Right atrium auricular region (tissue), 2 donors: Measurements from ENCODE around the gene PGD. TPM values are rescaled to one million over a fixed set of nuclear protein-coding genes. Genes with fewer than 3 reads are reported as not detected.

Experiments
- DNase-seq: peaks from one replicate; pipeline ENCODE4 v3.0.0-alpha.2; 2019; ENCODE audit warnings: low spot score
- H3K27ac ChIP-seq, 2 donors: fragments of 200-600 bp; sonication (generic); 1 replicate in 1 of 2; 2 replicates in 1 of 2; pipeline ENCODE4 v1.5.1; 2016 to 2019
- H3K27me3 ChIP-seq, 2 donors: fragments of 200-600 bp; sonication (generic); one replicate each; pipeline versions ENCODE4 v1.5.1 to v1.6.0; 2017 to 2019
- H3K36me3 ChIP-seq: fragments of 200-600 bp; sonication (generic); one replicate; pipeline ENCODE4 v1.5.1; 2016
- H3K4me1 ChIP-seq, 2 donors: fragments of 200-600 bp; sonication (generic); one replicate each; pipeline versions ENCODE4 v1.5.1 to v1.6.0; 2017 to 2019
- H3K4me3 ChIP-seq, 2 donors: fragments of 200-600 bp; sonication (generic); 1 replicate in 1 of 2; 2 replicates in 1 of 2; pipeline ENCODE4 v1.5.1; 2017 to 2019; ENCODE audit warnings: mild to moderate bottlenecking in 1 of 2, moderate library complexity in 1 of 2
- H3K9me3 ChIP-seq, 2 donors: fragments of 200-600 bp; sonication (generic); one replicate each; pipeline ENCODE4 v1.5.1; 2019
- CTCF ChIP-seq, 2 donors: fragments of 200-600 bp; sonication (generic); IDR thresholded peaks; one replicate each; pipeline ENCODE4 v1.5.1; 2019; ENCODE audit warnings: antibody characterized with exemption in 2 of 2
- total RNA-seq, 2 donors: library from RNA; depleted of rRNA; stranded (reverse); fragments of >200 nt; gene quantifications; one replicate each; pipeline ENCODE4 v1.1.0, GENCODE V29; 2016

Gene PGD
- total RNA-seq, 2 donors from 2014 or later = 51.1 to 59.9 TPM

DNA sequence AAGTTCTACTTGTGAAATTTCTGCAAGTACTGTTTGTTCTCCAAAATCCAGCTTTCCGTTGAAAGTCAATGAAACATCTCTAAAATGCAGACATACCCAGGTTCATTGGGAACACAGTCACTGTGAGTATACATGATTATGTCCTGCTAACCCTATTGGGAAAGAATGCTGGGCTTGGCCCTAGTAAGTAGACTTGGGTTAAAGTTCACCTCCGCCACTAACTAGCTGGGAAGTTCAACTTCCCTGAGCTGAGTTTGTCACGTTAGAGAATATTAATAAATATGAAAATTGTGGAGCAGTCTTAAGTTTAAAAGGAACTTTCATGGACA, 10.5 kb upstream of the PGD start:
- no peaks in the 10 kb centered on the region for H3K9me3 ChIP-seq
- DNase-seq = no peak
- peaks cover 0 to 21% of the 10 kb centered on the region in 2 donors for H3K4me1 ChIP-seq
- H3K4me3 ChIP-seq = no peak overlapping the region
- H3K36me3 ChIP-seq = no peaks in the 10 kb centered on the region
- TF ChIP-seq CTCF (IDR thresholded peaks at IDR 0.05) = no peak
- H3K27ac ChIP-seq = peak overlapping the region in 1 of 2 donors; percentile 58
- no peaks in the 10 kb centered on the region for H3K27me3 ChIP-seq

DNA sequence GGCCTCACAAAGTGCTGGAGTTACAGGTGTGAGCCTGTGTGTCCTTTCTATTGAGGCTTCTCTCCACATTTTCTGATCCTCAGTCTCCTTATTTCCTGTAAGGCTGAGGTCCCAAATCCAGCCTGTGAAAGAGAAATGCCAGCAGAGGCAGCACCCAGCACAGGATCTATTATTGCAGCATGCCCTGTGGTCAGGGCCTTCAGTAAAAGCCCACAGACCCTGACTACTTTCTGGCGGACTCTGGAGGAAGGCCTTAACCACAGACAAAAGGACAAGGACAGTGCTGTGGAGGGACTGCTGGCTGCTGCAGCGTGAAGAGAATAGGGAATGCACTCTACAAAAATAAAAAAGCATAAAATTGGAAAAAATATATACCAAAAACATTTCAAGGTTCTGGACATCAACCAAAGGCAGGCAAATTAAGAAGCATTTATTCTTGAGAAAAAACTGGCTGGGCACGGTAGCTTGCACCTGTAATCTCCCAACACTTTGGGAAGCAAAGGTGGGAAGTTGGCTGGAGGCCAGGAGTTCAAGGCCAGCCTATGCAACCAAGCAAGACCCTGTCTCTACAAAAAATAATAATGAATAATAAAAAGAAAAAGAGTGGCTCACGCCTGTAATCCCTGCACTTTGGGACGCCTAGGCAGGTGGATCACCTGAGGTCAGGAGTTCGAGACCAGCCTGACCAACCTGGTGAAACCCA, 9.4 kb upstream of the PGD start:
- Histone ChIP-seq H3K4me3 (no peak overlapping the region), H3K4me1 (peaks cover 0 to 21% of the 10 kb centered on the region in 2 donors), H3K9me3 (no peaks in the 10 kb centered on the region), H3K27me3 (no peaks in the 10 kb centered on the region), H3K27ac (no peak overlapping the region), H3K36me3 (no peaks in the 10 kb centered on the region)
- DNase-seq = no peak
- no peak for TF ChIP-seq CTCF (IDR thresholded peaks at IDR 0.05)

DNA sequence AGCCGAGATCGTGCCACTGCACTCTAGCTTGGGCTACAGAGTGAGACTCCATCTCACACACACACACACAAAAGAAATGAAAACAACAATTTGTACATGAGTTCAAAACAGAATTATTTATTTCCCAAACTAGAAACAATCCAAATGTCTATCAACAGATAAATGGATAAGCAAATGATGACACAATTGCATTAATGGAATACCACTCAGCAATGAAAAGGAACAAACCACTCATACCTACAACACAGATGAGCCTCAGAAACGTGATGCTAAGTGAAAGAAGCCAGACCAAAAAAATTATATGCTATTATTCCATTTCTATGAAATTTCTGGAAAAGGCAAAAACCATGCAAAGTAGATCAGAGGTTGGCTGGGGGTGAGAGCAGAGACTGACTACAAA, 2.0 kb upstream of the PGD start:
- no peak overlapping the region for H3K27ac ChIP-seq
- H3K9me3 ChIP-seq = no peaks in the 10 kb centered on the region
- H3K4me1 ChIP-seq = peaks cover 0 to 22% of the 10 kb centered on the region in 2 donors
- no peaks in the 10 kb centered on the region for H3K36me3 ChIP-seq
- DNase-seq = no peak
- TF ChIP-seq CTCF (IDR thresholded peaks at IDR 0.05) = no peak
- H3K4me3 ChIP-seq = no peak overlapping the region
- H3K27me3 ChIP-seq = no peaks in the 10 kb centered on the region

DNA sequence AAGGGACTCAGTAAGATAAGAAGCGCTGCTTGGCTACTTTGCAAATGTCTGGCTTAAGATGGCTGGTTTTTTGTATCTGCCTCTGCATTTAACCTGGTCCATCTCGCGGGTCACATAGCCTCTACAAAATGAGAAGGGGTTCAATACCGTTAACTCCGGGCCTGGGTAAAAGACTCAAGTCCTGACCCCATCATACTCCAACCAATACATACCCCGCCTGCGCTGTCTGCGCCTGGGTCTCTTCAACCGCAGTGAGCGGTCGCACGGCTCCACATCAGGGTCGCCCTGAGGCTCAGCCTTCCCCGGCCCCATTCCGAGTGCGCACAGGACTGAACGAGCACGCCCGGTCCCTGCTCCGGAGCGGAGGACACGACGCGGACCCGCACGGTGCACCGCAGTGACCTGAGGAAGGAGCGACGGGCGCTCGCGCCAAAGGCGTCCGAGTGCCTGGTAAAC, 558 bp upstream of the PGD start:
- DNase-seq = no peak
- H3K27ac ChIP-seq = peak overlapping the region; percentile 88 to 97
- no peak for TF ChIP-seq CTCF (IDR thresholded peaks at IDR 0.05)
- no peaks in the 10 kb centered on the region for H3K9me3 ChIP-seq
- peak overlapping the region; percentile 83 to 87 for H3K4me3 ChIP-seq
- H3K4me1 ChIP-seq = peaks cover 0 to 22% of the 10 kb centered on the region in 2 donors
- no peaks in the 10 kb centered on the region for H3K27me3 ChIP-seq
- peaks cover 13% of the 10 kb centered on the region for H3K36me3 ChIP-seq

GRCh38 chr1:10399444-10399941, 629 bp downstream of the PGD start:
- no peaks in the 10 kb centered on the region for H3K27me3 ChIP-seq
- no peak for TF ChIP-seq CTCF (IDR thresholded peaks at IDR 0.05)
- H3K36me3 ChIP-seq = peaks cover 24% of the 10 kb centered on the region
- peak overlapping the region; percentile 83 to 87 for H3K4me3 ChIP-seq
- H3K9me3 ChIP-seq = no peaks in the 10 kb centered on the region
- peak overlapping the region; percentile 88 to 97 for H3K27ac ChIP-seq
- peaks cover 0 to 22% of the 10 kb centered on the region in 2 donors for H3K4me1 ChIP-seq
- DNase-seq = no peak

DNA sequence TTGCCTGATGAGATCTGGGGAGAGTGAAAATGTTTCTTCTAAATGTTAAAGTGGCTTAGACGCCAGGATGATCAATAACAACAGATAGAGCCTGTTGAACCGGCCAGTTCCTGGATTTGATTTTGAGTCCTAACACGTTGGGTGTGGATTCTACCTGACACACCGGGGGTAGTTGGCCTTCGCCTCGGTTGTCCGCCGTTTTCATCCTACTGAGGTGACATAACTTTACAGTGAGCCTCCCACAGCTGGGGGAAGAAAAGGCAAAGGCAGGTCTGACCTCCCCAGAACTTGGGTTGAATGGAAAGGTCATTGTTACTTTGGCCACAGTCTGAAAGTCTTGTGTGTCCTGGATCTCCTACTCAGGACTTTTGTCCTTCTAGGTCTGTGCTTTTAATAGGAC, 1.1 kb downstream of the PGD start:
- Histone ChIP-seq H3K27ac (peak overlapping the region; percentile 88 to 97), H3K4me3 (peak overlapping the region; percentile 83 to 87), H3K36me3 (peaks cover 30% of the 10 kb centered on the region), H3K27me3 (no peaks in the 10 kb centered on the region), H3K4me1 (peaks cover 0 to 22% of the 10 kb centered on the region in 2 donors), H3K9me3 (no peaks in the 10 kb centered on the region)
- no peak for DNase-seq
- TF ChIP-seq CTCF (IDR thresholded peaks at IDR 0.05) = no peak
